PFSK-1 (cell line): ENCODE results near the gene GAS6.

Experiments used
- POLR2AphosphoS5 ChIP-seq: IDR thresholded peaks from 2 replicates; pipeline ENCODE4 v1.6.1; 2012; ENCODE audit warnings: low read depth, mild to moderate bottlenecking, control low read depth, low read length, moderate library complexity
- TAF1 ChIP-seq: IDR thresholded peaks from 2 replicates; pipeline ENCODE4 v1.6.1; 2012; ENCODE audit warnings: low read length, control low read depth, borderline replicate concordance; ENCODE audit not compliant: insufficient read depth

- TF ChIP-seq POLR2AphosphoS5, result no peak
- no peak for TF ChIP-seq TAF1
Measured at GRCh38 chr13:113802090-113802531, 61.8 kb downstream of the GAS6 start.
